Transverse colon (tissue), 4 donors: Measurements from ENCODE around the gene RELL2. TPM values are rescaled to one million over a fixed set of nuclear protein-coding genes. Genes with fewer than 3 reads are reported as not detected.
A peak's percentile ranks its signal among the peaks of the same experiment; 100 is the strongest.

ENCODE experiments used
- DNase-seq: peaks from one replicate; pipeline ENCODE4 v3.0.0-alpha.2; 2019
- H3K27ac ChIP-seq, 4 donors: fragments of 200-600 bp; sonication (generic); 2 replicates each; pipeline ENCODE4 v1.5.1; 2016 to 2018; ENCODE audit warnings: inconsistent platforms in 4 of 4
- H3K27me3 ChIP-seq: fragments of 200-600 bp; sonication (generic); 2 replicates; pipeline ENCODE4 v1.5.1; 2017; ENCODE audit warnings: inconsistent platforms
- H3K36me3 ChIP-seq, 4 donors: fragments of 200-600 bp; sonication (generic); 2 replicates each; pipeline ENCODE4 v1.5.1; 2017 to 2019; ENCODE audit warnings: inconsistent platforms in 4 of 4
- H3K4me1 ChIP-seq, 4 donors: fragments of 200-600 bp; sonication (generic); 2 replicates each; pipeline ENCODE4 v1.5.1; 2017 to 2020; ENCODE audit warnings: inconsistent platforms in 4 of 4
- H3K4me3 ChIP-seq, 4 donors: fragments of 200-600 bp; sonication (generic); 1 replicate in 1 of 4; 2 replicates in 3 of 4; pipeline versions ENCODE4 v1.5.1 to v1.6.1; 2017 to 2019; ENCODE audit warnings: inconsistent platforms in 4 of 4
- H3K9me3 ChIP-seq, 2 donors: fragments of 200-600 bp; sonication (generic); 2 replicates each; pipeline ENCODE4 v1.5.1; 2017 to 2019; ENCODE audit warnings: inconsistent platforms in 2 of 2
- EP300 ChIP-seq: sonication (generic); formaldehyde crosslinking; IDR thresholded peaks from one replicate; pipeline ENCODE4 v1.6.1; 2017; ENCODE audit warnings: antibody characterized with exemption, low read depth
- POLR2A ChIP-seq: fragments of 450-650 bp; IDR thresholded peaks from one replicate; pipeline ENCODE4 v1.6.1; 2016; ENCODE audit warnings: antibody characterized with exemption, mild to moderate bottlenecking, moderate library complexity
- POLR2AphosphoS5 ChIP-seq, 3 donors: sonication (generic); formaldehyde crosslinking; IDR thresholded peaks; one replicate each; pipeline ENCODE4 v1.6.1; 2016; ENCODE audit warnings: antibody characterized with exemption in 3 of 3
- WGBS, 2 donors: methylation state at CpG; one replicate each; pipeline ENCODE4 v1.1.5; 2018; ENCODE audit warnings: low coverage in 1 of 2; 5-methylcytosine and 5-hydroxymethylcytosine counted together
- in situ Hi-C, 4 donors: fragments of 200-750 bp; cut with MboI; loops; one replicate each; pipeline versions ENCODE4 v1.15.0 to v1.15.1; 2017; ENCODE audit warnings: low sequenced_read_pairs in 3 of 4, low pct_ligation_motif_present in 1 of 4, low pct_unique_long_range_greater_than_20kb in 1 of 4
- intact Hi-C: fragments of 100-400 bp; cut with DNase I; formaldehyde crosslinking; loops from one replicate; pipeline ENCODE4 v1.15.1; 2023; ENCODE audit warnings: low total_unique reads
- total RNA-seq, 4 donors: library from RNA; depleted of rRNA; stranded (reverse); fragments of >200 nt; gene quantifications; one replicate each; pipeline ENCODE4 v1.1.0, GENCODE V29; 2016
- TF ChIP-seq, protein P1 (sequence below), 5 experiments: fragments of 200-600 bp in 3 of 5; fragments of 450-650 bp in 2 of 5; sonication (generic) in 3 of 5; IDR thresholded peaks; 1 replicate in 2 of 5; 2 replicates in 3 of 5; pipeline ENCODE4 v1.5.1; 2016 to 2017; ENCODE audit warnings: antibody characterized with exemption in 5 of 5, inconsistent platforms in 3 of 5, mild to moderate bottlenecking in 2 of 5, moderate library complexity in 1 of 5

Gene RELL2
- total RNA-seq, 4 donors from 2014 or later, result 4.4 to 19.1 (median 7.5) TPM

DNA sequence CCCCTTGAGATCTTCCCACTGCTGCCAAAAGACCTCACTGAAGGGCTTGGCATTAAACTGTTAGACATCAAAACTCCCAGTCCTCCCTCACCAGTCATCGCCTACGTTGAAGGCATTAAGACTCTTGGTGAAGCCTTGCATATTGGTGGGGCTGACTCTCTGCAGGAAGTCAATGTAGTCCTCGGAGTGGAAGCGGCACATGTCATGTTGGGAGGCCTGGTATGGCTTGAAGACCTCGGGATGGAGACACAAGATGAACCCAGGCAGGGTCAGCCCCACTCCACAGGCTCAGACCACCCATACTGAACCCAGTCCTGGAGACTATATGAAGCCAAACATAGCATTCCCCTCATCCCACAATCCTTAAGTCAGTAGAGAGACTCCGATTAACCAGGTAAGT, 2.1 kb upstream of the RELL2 start:
- Histone ChIP-seq H3K4me1 (peaks cover 15 to 31% (median 26%) of the 10 kb centered on the region in 4 donors), H3K9me3 (no peaks in the 10 kb centered on the region), H3K27ac (no peak overlapping the region), H3K36me3 (peaks cover 0 to 5% (median under 1%) of the 10 kb centered on the region in 4 donors), H3K27me3 (no peaks in the 10 kb centered on the region), H3K4me3 (no peak overlapping the region)
- in situ Hi-C loops, result no loop called here
- TF ChIP-seq POLR2A, result no peak
- TF ChIP-seq POLR2AphosphoS5 (IDR thresholded peaks at IDR 0.05), result no peak
- TF ChIP-seq, protein P1, sequence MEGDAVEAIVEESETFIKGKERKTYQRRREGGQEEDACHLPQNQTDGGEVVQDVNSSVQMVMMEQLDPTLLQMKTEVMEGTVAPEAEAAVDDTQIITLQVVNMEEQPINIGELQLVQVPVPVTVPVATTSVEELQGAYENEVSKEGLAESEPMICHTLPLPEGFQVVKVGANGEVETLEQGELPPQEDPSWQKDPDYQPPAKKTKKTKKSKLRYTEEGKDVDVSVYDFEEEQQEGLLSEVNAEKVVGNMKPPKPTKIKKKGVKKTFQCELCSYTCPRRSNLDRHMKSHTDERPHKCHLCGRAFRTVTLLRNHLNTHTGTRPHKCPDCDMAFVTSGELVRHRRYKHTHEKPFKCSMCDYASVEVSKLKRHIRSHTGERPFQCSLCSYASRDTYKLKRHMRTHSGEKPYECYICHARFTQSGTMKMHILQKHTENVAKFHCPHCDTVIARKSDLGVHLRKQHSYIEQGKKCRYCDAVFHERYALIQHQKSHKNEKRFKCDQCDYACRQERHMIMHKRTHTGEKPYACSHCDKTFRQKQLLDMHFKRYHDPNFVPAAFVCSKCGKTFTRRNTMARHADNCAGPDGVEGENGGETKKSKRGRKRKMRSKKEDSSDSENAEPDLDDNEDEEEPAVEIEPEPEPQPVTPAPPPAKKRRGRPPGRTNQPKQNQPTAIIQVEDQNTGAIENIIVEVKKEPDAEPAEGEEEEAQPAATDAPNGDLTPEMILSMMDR (IDR thresholded peaks at IDR 0.05), result no peak
- TF ChIP-seq EP300, result no peak
- 87 to 100% methylated on average over 1 to 6 of the region's 6 CpGs for WGBS, 2 donors
- no peak for DNase-seq
- intact Hi-C loops, result no loop called here

DNA sequence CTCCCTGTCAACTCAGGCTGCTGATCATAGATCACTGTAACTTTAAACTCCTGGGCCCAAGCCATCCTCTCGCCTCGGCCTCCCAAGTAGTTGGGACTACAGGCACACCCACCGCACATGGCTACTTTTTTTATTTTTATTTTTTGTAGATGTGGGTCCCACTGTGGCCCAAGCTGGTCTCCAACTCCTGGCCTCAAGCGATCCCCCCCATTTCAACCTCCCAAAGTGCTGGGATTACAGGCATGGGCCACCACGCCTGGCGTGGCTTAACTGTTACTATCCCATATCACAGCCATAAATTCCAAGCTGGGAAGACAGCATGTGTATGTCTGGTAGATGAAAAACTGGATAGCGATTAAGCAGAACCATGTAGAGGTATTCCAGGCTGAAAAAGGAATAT, 1.2 kb upstream of the RELL2 start:
- H3K9me3 ChIP-seq, result no peaks in the 10 kb centered on the region
- H3K4me3 ChIP-seq, result peak overlapping the region in 3 of 4 donors; percentile 59 to 72 (median 67)
- intact Hi-C loops (no loop called here), in situ Hi-C loops (no loop called here)
- no peak for DNase-seq
- no peaks in the 10 kb centered on the region for H3K27me3 ChIP-seq
- no peak overlapping the region for H3K27ac ChIP-seq
- 45 to 50% methylated on average over 6 to 7 of the region's 7 CpGs for WGBS, 2 donors
- H3K36me3 ChIP-seq, result no peaks in the 10 kb centered on the region
- TF ChIP-seq EP300 (no peak), POLR2A (no peak)
- H3K4me1 ChIP-seq, result peaks cover 15 to 31% (median 26%) of the 10 kb centered on the region in 4 donors

DNA sequence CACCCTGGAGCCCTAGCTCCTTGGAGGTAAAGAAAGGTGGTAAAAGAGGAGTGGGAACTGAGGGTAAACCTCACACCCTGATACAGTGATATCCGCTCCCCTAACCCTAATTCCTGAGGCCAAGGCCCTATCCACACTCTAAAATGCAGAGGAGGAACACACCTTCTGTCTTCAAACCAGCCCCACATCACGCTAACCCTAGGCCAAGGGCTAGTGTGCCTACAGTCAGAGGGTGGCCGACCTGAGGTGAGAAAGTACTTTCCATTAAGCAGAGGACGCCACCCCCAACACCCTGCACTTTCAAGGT, 738 bp upstream of the RELL2 start:
- in situ Hi-C loops (no loop called here), intact Hi-C loops (no loop called here)
- WGBS, 2 donors, result 5% methylated on average over 4 of the region's 4 CpGs; no CpG with 5 or more reads in 1 of the 2 donors
- peak overlapping the region; percentile 59 to 72 (median 66) for H3K4me3 ChIP-seq
- H3K36me3 ChIP-seq, result no peaks in the 10 kb centered on the region
- peak overlapping the region; percentile 79 to 87 (median 82) for H3K27ac ChIP-seq
- H3K27me3 ChIP-seq, result no peaks in the 10 kb centered on the region
- no peak for DNase-seq
- H3K9me3 ChIP-seq, result no peaks in the 10 kb centered on the region
- TF ChIP-seq POLR2A, result no peak
- H3K4me1 ChIP-seq, result peaks cover 15 to 31% (median 26%) of the 10 kb centered on the region in 4 donors

DNA sequence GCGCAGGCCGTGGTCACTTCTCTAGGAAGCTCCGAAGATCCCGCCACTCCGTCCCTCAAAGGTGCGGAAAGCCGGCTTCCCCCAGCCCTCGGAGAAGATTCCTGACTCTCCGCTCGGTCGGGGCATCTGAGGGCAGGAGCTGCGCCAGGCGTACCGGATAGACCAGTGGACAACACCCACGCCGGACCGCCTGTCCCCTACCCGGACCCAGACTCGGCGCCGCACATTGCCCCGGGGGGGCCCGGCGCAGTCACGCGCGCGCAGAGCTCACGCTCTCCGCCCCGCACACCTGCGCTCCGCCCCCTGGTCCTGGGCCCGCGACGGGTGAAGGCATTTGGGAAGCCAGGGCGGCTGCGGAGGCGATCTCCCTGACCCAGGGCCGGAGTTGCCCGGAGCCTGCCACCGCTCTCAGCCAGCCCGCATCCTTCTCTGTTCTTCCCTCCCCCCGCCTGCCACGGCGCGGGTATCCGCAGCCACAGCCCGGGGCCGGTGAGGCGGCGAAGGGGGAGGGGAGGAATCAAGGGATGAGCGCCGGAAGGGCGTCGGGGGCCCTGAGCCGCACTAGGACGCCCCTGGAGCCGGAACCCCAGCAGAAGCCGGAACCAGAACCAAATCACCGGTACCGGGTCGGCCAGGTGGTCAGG, 448 bp downstream of the RELL2 start:
- peak overlapping the region; percentile 40 to 72 (median 63) for H3K4me3 ChIP-seq
- no peaks in the 10 kb centered on the region for H3K9me3 ChIP-seq
- peak; percentile 42 for DNase-seq
- intact Hi-C loops (no loop called here), in situ Hi-C loops (no loop called here)
- 1% methylated on average over 45 of the region's 63 CpGs; no CpG with 5 or more reads in 1 of the 2 donors for WGBS, 2 donors
- no peaks in the 10 kb centered on the region for H3K27me3 ChIP-seq
- no peaks in the 10 kb centered on the region for H3K36me3 ChIP-seq
- TF ChIP-seq POLR2AphosphoS5 (IDR thresholded peaks at IDR 0.05), result no peak
- no peak for TF ChIP-seq POLR2A
- TF ChIP-seq EP300, result no peak
- TF ChIP-seq, protein P1 (IDR thresholded peaks at IDR 0.05), result no peak
- peak overlapping the region; percentile 79 to 87 (median 82) for H3K27ac ChIP-seq
- peaks cover 15 to 31% (median 26%) of the 10 kb centered on the region in 4 donors for H3K4me1 ChIP-seq

DNA sequence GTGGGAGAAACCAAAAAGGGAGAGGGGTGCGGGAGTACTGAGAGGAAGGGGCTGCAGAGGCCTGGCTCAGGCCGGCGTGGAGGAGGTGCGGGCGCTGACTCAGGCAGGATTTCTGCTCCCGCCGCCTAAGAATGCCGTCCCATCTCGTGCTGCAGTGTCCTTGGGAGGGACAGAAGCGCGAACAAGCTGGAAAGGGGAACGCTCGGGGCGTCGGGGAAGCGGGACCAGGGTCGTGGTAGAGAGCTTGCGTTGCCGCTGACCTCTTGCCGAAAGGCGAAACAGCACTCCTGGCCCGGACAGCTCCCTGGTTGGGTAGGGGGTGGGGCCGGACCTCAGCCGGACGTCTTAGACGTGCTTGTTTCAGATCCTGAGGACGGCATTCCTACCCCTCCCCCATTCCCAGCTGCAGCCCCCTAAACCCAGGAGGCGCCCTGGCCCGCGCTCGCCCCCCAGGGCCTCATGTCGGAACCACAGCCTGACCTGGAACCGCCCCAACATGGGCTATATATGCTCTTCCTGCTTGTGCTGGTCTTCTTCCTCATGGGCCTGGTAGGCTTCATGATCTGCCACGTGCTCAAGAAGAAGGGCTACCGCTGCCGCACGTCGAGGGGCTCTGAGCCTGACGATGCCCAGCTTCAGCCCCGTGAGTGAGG, 1.1 kb downstream of the RELL2 start:
- Histone ChIP-seq H3K27me3 (no peaks in the 10 kb centered on the region), H3K9me3 (no peaks in the 10 kb centered on the region), H3K4me3 (peak overlapping the region; percentile 40 to 72 (median 63)), H3K4me1 (peaks cover 15 to 31% (median 26%) of the 10 kb centered on the region in 4 donors), H3K36me3 (no peaks in the 10 kb centered on the region), H3K27ac (peak overlapping the region; percentile 79 to 87 (median 82))
- in situ Hi-C loops, result no loop called here
- TF ChIP-seq, protein P1 (IDR thresholded peaks at IDR 0.05), result peak in 4 of 5 experiments; percentile 25 to 51 (median 44)
- TF ChIP-seq EP300 (no peak), POLR2AphosphoS5 (IDR thresholded peaks at IDR 0.05) (no peak), POLR2A (no peak)
- WGBS, 2 donors, result 0 to 7% methylated on average over 7 to 40 of the region's 40 CpGs
- intact Hi-C loops, result no loop called here
- peak; percentile 66 for DNase-seq
